ENCODE data around the gene FAM76B.

FAM76B gene

DNA sequence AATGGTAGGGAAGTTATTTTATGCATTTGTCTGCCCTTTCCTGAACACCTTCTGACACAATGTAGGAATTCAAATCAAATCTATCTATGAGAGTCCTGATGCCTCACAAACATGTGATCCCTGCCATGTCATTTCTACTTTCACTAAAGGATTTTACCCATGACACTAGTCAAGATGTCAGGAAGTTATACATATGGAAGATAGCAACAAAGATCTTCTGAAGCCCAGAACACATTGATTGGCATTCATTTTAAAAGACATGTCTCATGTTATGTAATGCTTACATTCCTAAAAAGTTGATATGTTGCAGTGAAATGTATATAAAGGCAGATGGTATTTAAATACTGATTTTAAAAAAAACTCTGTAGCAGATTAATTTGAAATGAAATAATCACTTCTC lies 61.5 kb downstream of the FAM76B start:
- no peak for DNase-seq

DNA sequence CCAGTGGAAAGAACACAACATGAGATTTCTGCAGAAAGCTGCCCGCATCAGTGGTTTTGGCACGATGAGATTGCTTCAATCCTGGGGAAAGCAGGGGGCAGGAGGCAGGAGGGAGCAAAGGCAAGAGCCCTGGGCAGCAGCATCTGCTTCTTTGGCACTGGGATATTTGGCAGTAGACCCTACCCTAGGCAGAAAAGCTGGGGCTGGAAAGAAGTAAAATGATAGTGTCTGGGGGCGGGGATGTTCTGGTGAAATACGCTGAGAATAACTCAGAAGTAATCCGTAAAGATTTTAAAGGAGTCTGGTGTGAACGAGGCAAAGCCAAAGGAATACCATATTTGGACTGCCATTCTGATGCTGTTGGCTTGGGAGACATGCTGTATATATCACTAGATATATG lies 62.0 kb downstream of the FAM76B start:
- no peak for DNase-seq

DNA sequence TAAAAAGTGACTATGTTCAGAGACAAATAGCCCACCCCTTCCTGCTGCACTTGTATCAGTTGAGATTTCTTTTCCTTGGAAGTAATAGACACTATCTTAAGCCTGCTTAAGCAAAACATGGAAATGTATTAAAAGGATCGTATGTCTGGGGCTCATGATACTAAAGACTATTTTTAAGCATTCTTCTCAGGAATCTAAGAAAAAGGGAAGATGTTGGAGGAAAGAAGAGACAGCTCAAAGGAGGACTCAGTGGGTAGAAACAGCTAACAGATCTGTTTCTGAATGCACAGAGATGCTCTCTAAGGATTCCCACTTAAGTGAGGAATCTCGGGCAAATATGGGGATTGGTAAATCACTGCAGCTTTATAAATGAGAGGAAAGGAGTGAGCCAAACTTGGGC lies 62.5 kb downstream of the FAM76B start:
- DNase-seq = no peak

DNA sequence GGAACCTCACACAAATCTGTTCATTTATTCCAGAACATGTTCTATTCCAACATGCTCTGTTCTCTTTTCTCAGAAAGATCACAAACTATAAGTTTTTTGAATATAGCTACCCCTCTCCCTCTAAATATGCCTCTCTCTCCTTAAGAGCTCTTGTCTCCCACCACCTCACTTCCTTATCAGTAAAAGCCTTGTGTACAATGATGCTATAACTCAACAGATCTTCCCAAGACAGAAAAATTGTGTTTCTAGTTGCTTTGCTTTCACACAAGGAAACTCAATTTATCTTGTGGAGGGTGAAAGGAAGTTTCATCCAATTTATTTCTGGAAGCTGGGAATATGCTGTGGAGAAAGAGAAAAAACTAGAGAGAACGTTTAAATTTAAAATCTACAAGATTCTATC lies 64.4 kb downstream of the FAM76B start:
- no peak for DNase-seq

DNA sequence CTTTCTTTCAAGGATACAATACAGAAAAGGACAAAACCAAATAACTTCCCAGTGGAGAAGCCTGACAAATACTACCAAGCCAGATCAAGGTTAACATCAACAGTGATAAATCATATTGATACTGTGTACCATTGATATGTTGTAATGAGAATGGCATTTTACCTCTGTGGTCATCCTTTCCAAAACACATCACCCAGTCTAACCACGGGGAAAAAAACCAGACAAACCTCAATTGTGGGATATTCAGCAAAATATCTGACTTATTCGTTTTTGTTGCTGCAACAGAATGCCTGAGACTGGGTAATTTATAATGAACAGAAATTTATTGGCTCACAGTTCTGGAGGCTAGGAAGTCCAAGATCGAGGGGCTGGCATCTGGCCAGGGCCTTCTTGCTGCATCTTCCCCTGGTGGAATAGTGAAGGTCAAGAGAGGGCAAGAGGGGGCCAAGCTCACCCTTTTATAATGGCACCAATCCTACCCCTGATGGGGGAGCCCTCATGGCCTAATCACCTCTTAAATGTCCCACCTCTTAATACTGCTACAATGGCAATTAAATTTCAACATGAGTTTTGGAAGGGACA lies 66.1 kb downstream of the FAM76B start:
- no peak for DNase-seq

DNA sequence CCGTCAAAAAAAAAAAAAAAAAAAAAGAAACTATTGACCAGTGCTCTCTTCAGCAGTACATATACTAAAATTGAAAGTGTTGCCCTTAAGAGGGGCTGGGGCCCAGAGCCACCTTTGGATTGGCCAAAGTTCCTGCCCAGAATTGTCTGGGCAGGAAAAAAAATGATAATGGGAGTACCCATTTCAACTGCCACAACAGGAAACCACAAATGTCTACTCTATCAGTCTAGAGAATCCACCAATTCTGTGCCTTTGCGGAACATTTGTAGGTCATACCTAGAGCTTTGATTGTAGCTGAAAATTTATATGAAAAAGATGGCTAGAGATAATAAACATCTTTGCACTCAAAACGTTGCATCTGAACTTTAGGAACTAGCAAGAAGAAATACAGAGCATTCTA lies 69.4 kb downstream of the FAM76B start:
- no peak for DNase-seq
